Fibroblast of pulmonary artery (primary cell): Measurements from ENCODE around the gene LZTS2.
"Not testable (repeated sequence)": the region's sequence is repeated elsewhere in the genome, so short reads cannot be mapped to it uniquely, and the experiment has no call there.

Experiments used
- DNase-seq: peaks from one replicate; pipeline ENCODE4 v3.0.0-alpha.2; 2010; ENCODE audit warnings: low read depth
- H3K4me3 ChIP-seq: replicated peaks from 2 replicates; pipeline ENCODE4 v1.5.1; 2011; ENCODE audit warnings: low read depth, mild to moderate bottlenecking, control low read depth, low read length, moderate library complexity
- TF ChIP-seq, protein P1 (sequence below): IDR thresholded peaks from 2 replicates; pipeline ENCODE4 v1.5.1; 2011; ENCODE audit warnings: mild to moderate bottlenecking, control low read depth, low read length, inconsistent platforms; ENCODE audit errors: missing control alignments

The LZTS2 gene

DNA sequence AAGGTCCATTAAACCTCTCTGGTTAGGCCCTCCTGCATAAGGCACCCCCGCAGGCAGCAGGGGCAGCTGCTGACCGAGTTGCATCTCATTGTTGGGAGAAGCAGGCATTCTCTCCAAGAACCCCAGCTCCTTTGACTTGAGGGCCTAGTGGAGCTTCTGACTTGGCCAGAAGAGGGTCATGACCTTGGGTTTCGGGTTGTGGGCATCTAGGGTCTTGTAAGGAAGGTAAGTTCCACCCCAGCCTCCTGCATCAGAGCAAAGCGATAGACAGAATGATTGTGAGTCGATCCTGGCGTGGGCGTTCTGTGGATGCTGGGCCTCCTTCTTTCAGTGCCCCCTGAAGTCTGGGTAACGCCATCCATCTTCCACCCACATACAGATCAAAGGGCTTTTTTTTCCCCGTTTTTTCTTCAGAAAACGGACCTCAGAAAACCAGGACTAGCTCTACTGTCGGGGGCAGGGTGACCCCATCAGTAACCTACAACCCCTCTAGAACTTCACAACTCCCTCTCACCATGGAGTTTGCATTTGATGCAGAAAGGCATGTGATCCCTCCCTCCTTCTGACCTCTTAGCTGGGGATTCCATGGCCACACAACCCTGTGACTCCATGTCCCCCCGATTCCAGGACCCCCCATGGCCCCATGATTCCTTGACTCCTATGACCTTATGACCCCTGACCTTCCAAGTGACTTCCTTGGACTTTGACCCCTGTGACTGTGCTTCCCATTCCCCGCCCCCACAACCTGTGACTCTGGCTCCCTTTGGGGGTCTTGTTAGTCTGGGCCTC lies 27.3 kb upstream of the LZTS2 start:
- TF ChIP-seq, protein P1, sequence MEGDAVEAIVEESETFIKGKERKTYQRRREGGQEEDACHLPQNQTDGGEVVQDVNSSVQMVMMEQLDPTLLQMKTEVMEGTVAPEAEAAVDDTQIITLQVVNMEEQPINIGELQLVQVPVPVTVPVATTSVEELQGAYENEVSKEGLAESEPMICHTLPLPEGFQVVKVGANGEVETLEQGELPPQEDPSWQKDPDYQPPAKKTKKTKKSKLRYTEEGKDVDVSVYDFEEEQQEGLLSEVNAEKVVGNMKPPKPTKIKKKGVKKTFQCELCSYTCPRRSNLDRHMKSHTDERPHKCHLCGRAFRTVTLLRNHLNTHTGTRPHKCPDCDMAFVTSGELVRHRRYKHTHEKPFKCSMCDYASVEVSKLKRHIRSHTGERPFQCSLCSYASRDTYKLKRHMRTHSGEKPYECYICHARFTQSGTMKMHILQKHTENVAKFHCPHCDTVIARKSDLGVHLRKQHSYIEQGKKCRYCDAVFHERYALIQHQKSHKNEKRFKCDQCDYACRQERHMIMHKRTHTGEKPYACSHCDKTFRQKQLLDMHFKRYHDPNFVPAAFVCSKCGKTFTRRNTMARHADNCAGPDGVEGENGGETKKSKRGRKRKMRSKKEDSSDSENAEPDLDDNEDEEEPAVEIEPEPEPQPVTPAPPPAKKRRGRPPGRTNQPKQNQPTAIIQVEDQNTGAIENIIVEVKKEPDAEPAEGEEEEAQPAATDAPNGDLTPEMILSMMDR = no peak
- DNase-seq = no peak
- H3K4me3 ChIP-seq = no peak overlapping the region

DNA sequence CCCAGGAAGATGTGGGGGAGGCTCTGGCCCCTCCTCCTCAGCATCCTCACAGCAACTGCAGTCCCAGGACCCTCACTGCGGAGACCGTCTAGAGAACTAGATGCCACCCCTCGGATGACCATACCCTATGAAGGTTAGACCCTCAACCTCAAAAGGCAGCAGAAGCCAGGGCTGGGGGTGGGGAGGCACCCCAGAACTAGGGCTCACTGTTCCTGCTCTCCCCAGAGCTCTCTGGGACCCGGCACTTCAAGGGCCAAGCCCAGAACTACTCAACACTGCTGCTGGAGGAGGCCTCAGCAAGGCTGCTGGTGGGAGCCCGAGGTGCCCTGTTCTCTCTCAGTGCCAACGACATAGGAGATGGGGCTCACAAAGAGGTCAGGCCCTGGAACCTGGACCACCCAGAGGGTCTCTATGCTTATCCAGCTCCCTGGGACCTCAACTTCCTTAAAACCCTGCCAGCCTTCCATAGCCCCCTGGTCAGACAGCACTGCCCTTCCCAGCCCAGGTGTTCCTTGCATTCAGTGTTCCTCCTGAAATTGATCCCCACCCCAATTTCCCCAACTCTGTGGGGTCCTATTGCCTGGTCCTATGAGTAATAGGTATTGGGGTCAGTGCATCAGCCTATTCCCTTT lies 26.6 kb upstream of the LZTS2 start:
- TF ChIP-seq, protein P1 = no peak
- DNase-seq = no peak
- H3K4me3 ChIP-seq = no peak overlapping the region

DNA sequence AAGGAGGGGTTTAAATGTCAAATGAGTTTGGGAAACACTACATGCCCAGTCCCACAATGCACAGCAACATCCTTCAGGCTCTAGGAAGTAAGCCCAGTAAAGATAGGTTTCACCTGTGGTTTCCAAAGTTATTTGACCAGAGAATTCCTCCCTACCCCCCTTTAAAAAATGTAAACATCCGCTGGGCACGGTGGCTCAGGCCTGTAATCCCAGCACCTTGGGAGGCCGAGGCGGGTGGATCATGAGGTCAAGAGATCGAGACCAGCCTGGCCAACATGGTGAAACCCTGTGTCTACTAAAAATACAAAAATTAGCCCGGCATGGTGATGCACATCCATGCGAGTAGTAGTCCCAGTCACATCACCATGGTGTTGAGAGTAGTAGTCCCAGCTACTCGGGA lies 24.2 kb upstream of the LZTS2 start:
- DNase-seq, H3K4me3 ChIP-seq: not testable (repeated sequence)

DNA sequence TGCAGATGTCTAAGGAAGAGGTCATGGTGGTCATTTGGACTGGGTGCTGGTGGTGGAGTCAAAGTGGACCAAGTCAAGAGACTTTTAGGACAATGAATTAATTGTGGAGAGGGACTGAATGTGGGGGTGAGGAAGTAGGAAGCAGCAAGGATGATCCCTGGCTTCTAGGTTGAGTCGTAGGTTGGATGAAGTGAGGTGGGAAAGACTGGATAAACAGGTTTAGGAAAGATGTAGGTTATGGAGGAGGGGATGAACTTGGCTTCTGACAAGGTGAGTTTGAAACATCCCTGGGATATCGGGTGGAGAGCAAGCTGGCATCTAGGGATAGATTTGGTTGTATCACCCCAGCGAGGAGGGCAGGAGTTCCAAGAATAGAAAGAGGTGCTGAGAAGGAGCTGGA lies 22.7 kb upstream of the LZTS2 start:
- TF ChIP-seq, protein P1 = no peak
- H3K4me3 ChIP-seq = no peak overlapping the region
- DNase-seq = no peak

DNA sequence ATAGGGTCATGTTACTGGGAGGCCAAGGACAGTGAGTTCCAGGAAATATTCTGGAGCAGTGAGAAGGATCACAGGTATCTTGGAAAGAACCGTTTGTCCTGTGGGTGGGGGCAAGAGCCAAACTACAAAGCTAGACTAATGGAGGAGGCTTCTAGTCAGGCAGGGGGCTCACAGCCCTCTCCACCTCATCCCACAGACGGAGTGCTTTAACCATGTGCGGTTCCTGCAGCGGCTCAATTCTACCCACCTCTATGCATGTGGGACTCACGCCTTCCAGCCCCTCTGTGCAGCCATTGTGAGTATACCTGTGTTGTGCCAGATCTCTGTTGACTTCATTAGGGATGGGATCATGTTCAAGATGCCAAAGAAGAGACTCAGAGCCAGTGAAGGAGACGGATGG lies 22.2 kb upstream of the LZTS2 start:
- TF ChIP-seq, protein P1 = no peak
- no peak overlapping the region for H3K4me3 ChIP-seq
- DNase-seq = no peak

DNA sequence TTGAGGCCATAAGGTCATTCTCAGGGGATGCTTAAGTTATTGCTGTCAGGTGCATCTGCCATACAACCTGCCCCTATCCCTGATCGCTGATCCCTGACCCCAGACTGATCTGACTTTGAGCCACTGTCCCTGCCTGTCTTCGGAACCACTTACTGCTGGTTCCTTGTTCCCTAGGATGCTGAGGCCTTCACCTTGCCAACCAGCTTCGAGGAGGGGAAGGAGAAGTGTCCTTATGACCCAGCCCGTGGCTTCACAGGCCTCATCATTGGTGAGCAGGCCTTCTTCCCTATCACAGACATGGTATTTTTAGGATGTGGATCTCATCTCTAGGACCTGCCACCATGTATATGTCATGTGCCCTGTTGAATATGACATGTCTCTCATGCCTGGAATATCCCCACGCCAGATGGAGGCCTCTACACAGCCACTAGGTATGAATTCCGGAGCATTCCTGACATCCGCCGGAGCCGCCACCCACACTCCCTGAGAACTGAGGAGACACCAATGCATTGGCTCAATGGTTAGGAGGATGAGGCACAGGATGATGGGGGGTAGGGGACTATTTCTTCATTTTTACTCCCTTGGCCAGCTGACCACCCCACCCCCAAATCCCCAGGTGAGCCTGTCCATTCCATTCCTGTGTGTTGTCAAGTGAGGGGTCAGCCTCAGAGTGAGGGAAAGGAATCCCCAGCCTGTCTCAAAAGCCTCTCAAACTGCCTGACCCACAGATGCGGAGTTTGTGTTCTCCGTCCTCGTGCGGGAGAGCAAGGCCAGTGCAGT lies 21.3 kb upstream of the LZTS2 start:
- H3K4me3 ChIP-seq = no peak overlapping the region
- DNase-seq = no peak
- TF ChIP-seq, protein P1 = no peak

DNA sequence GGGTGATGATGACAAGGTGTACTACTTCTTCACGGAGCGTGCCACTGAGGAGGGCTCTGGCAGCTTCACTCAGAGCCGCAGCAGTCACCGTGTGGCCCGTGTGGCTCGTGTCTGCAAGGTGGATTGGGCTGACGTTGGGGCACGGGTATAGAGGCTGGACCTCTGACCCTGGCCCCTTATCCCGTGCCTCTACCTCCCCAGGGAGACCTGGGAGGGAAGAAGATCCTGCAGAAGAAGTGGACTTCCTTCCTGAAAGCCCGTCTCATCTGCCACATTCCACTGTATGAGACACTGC lies 20.8 kb upstream of the LZTS2 start:
- TF ChIP-seq, protein P1 = no peak
- DNase-seq = no peak
- H3K4me3 ChIP-seq = no peak overlapping the region
